ENCODE results near the gene EPHX1. TPM values are rescaled to one million over a fixed set of nuclear protein-coding genes. Genes with fewer than 3 reads are reported as not detected.
A peak's percentile ranks its signal among the peaks of the same experiment; 100 is the strongest.

Gene EPHX1
- total RNA-seq, 1 donor from 2014 or later = 1.2 TPM

DNA sequence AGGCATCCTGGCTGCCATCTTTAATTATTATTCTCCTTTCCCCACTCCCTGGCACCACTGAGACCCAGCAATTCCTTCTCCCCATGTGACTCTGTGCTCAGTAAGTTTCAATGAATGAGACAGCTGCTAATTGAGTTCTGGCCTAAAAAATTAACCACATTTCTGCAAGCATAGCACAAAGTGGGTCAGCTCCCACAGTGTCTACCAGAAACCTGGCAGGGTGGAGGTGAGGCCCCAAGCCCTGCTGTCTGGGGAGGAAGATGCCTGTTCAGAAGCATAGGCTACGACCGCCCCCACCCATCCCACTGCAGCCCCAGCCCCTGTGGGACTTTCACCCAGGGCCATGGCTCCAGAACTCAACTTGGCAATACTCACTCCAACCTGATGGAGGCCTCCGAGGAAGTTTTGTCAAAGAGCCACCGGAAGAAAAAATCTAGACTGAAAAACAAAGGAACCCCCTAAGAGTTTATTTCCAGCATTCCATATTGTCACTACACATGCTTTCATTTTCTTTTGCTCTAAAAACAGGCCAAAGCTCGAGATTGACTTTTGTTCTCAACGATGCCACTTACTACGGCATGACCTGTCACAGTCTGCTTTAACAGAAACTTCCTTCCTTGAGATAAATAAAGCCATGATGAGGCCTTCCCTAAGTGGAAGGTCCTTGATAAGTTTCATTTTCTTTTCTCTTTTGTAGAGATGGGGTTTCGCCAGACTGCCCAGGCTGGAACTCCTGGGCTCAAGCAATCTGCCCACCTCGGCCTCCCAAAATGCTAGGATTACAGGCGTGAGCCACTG lies 45.8 kb downstream of the EPHX1 start:
- POLR2A ChIA-PET = interaction anchor here (0.5 to 1.8 kb wide), 5 partner anchors 26 to 551 kb away, joined by 3 to 7 read pairs (median 5); partner anchors contain the start of genes PYCR2, SRP9 and TMEM63A
- CTCF ChIA-PET = no interaction called here
- peaks cover 34% of the 10 kb centered on the region for H3K4me1 Mint-ChIP-seq

DNA sequence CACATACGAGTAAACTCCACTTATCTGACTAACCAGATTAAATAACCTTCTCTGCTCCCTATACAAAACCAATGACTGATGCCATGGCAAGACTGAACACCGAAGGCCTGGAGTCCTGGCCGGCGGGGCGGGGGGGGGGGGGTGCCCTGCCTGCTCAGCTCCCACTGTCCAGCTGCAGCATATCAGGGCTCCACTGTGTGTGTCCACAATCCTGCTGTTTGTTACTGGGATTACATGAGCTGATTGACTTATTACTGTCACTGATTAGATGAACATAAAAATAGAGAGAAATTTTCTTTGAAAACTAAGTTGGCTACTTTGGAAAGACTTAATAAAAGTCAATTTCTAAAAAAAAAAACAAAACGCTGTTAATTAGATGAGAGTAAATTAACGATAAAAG lies 47.3 kb downstream of the EPHX1 start:
- ChIA-PET POLR2A (no interaction called here), CTCF (interaction anchor here (0.5 kb wide), 1 partner anchor 27 kb away, joined by 3 read pairs; no protein-coding TSS in a partner anchor)
- H3K4me3 Mint-ChIP-seq = no peak overlapping the region
- ATAC-seq (ENCODE audit: low read depth) (no peak), DNase-seq (no peak)
- H3K36me3 Mint-ChIP-seq (ENCODE audit: low read depth) = peaks cover 94% of the 10 kb centered on the region
- peaks cover 23% of the 10 kb centered on the region for H3K4me1 Mint-ChIP-seq
- TF ChIP-seq, protein P1, sequence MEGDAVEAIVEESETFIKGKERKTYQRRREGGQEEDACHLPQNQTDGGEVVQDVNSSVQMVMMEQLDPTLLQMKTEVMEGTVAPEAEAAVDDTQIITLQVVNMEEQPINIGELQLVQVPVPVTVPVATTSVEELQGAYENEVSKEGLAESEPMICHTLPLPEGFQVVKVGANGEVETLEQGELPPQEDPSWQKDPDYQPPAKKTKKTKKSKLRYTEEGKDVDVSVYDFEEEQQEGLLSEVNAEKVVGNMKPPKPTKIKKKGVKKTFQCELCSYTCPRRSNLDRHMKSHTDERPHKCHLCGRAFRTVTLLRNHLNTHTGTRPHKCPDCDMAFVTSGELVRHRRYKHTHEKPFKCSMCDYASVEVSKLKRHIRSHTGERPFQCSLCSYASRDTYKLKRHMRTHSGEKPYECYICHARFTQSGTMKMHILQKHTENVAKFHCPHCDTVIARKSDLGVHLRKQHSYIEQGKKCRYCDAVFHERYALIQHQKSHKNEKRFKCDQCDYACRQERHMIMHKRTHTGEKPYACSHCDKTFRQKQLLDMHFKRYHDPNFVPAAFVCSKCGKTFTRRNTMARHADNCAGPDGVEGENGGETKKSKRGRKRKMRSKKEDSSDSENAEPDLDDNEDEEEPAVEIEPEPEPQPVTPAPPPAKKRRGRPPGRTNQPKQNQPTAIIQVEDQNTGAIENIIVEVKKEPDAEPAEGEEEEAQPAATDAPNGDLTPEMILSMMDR (IDR thresholded peaks at IDR 0.05) = no peak
- H3K9me3 Mint-ChIP-seq = no peaks in the 10 kb centered on the region
- H3K27me3 Mint-ChIP-seq = no peaks in the 10 kb centered on the region
- no peak overlapping the region for H3K27ac Mint-ChIP-seq
- intact Hi-C loops (cut with micrococcal nuclease) = no loop called here

More for the DNA sequence above, 45.8 kb downstream of the EPHX1 start:
- intact Hi-C loops (cut with micrococcal nuclease) = no loop called here
- TF ChIP-seq, protein P1 (IDR thresholded peaks at IDR 0.05) = no peak
- no peak for ATAC-seq (ENCODE audit: low read depth)
- no peak for DNase-seq
- no peaks in the 10 kb centered on the region for H3K9me3 Mint-ChIP-seq
- peaks cover 90% of the 10 kb centered on the region for H3K36me3 Mint-ChIP-seq (ENCODE audit: low read depth)
- no peak overlapping the region for H3K4me3 Mint-ChIP-seq
- peak overlapping the region; percentile 75 for H3K27ac Mint-ChIP-seq
- H3K27me3 Mint-ChIP-seq = no peaks in the 10 kb centered on the region

DNA sequence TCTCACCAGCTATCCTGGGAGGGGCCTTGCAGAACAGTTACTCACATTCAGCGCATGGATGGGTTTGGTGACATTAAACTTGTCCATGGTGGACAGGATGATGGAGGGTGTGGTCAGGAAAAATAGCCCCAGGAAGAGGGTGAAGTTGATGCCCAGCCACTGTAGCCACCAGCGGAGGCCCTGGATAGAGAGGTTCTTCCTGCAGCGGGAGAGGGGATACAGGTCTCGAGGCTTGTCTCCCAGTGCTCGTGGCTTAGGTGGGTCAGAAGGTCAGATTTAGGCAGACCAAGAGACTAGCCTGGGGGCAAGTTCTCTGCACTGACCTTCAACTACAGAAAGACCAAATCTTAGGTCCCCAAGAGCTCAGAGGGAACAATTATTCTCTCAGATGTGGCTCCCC lies 49.2 kb downstream of the EPHX1 start:
- no peak overlapping the region for H3K27ac Mint-ChIP-seq
- DNase-seq (no peak), ATAC-seq (ENCODE audit: low read depth) (no peak)
- TF ChIP-seq, protein P1 (IDR thresholded peaks at IDR 0.05) = no peak
- ChIA-PET POLR2A (interaction anchor here (0.6 to 0.7 kb wide), 2 partner anchors 10 to 1124 kb away, joined by 3 to 7 read pairs; no protein-coding TSS in a partner anchor), CTCF (no interaction called here)
- peaks cover 11% of the 10 kb centered on the region for H3K4me1 Mint-ChIP-seq
- no peak overlapping the region for H3K4me3 Mint-ChIP-seq
- H3K27me3 Mint-ChIP-seq = no peaks in the 10 kb centered on the region
- peaks cover 90% of the 10 kb centered on the region for H3K36me3 Mint-ChIP-seq (ENCODE audit: low read depth)
- no peaks in the 10 kb centered on the region for H3K9me3 Mint-ChIP-seq
- intact Hi-C loops (cut with micrococcal nuclease) = no loop called here

DNA sequence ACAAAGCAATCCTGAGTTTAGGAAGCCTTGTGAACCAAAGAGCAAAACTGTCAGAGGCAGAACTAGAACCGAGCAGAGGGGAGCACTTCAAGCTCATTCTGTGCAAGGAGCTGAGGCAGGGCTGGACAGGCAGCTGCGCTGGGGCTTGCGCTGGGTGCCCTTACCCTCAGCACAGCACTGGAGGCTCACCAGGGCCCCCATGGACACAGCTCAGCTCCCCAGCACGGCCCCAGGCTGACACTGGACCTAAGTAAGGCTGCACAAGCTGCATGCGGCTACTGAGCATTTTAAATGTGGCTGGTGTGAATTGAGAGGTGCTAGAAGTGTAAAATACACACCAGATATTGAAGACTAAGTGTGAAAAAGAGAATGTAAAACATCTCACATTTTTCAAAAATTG lies 50.2 kb downstream of the EPHX1 start:
- Mint-ChIP-seq H3K4me1 (peaks cover 11% of the 10 kb centered on the region), H3K36me3 (ENCODE audit: low read depth) (peaks cover 87% of the 10 kb centered on the region), H3K27me3 (no peaks in the 10 kb centered on the region), H3K4me3 (no peak overlapping the region), H3K27ac (no peak overlapping the region), H3K9me3 (no peaks in the 10 kb centered on the region)
- DNase-seq = no peak
- ATAC-seq (ENCODE audit: low read depth) = no peak
- ChIA-PET POLR2A (interaction anchor here (0.7 to 1.0 kb wide), 2 partner anchors 23 to 398 kb away, joined by 4 to 5 read pairs; no protein-coding TSS in a partner anchor), CTCF (no interaction called here)
- TF ChIP-seq, protein P1 (IDR thresholded peaks at IDR 0.05) = no peak
- intact Hi-C loops (cut with micrococcal nuclease) = no loop called here

DNA sequence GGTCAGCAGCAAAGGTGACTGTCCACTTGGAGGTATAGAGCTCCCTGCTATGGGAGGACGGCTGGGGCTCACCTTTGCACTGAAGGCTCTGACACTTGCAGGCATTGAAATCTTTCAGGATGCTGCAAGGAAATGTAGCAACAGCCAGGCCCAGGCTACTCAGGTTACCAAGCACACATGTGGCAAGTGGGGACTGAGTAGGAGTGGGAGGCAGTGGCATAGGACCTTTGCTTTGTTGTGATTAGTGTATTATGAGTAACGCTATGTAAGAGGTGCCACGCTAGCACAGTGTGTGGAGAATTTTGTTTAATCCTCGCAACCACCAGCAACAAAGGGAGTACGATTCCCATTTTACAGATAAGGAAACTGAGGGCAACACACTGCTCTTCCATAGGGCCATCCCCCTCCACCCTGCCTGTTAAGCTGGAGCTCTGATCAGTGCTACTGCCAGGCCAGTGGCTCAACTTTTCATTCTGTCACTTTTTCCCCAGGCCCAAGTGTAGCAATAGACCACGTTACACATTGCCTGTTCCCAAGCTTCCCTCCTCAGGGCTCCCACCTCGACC lies 51.0 kb downstream of the EPHX1 start:
- DNase-seq (no peak), ATAC-seq (ENCODE audit: low read depth) (no peak)
- Mint-ChIP-seq H3K9me3 (no peaks in the 10 kb centered on the region), H3K27me3 (no peaks in the 10 kb centered on the region), H3K27ac (no peak overlapping the region), H3K4me1 (peaks cover 7% of the 10 kb centered on the region), H3K4me3 (no peak overlapping the region), H3K36me3 (ENCODE audit: low read depth) (peaks cover 87% of the 10 kb centered on the region)
- TF ChIP-seq, protein P1 (IDR thresholded peaks at IDR 0.05) = no peak
- CTCF ChIA-PET = interaction anchor here (1.1 kb wide), 1 partner anchor 21 kb away, joined by 3 read pairs; no protein-coding TSS in a partner anchor
- POLR2A ChIA-PET = interaction anchor here (0.5 kb wide), 1 partner anchor 9 kb away, joined by 5 read pairs; no protein-coding TSS in a partner anchor
- intact Hi-C loops (cut with micrococcal nuclease) = no loop called here

All from activated B cell treated with CpG ODN at 0.5 μM for 24 hours (primary cell).